ENCODE measurements around the gene PGLYRP4.

PGLYRP4 gene

GRCh38 chr1:153367090-153367489 is 18.4 kb upstream of the PGLYRP4 start (continued):
- TF ChIP-seq ZNF274 (IDR thresholded peaks at IDR 0.05; ENCODE audit: low read length) (no peak), ZNF274 (tag by site-specific recombination; IDR thresholded peaks at IDR 0.05; ENCODE audit: borderline replicate concordance) (no peak), ZFP3 (tag by site-specific recombination; IDR thresholded peaks at IDR 0.05; ENCODE audit: low read depth) (no peak), SETDB1 (IDR thresholded peaks at IDR 0.05; ENCODE audit: insufficient read length, low read length) (no peak), GLI4 (tag by site-specific recombination; IDR thresholded peaks at IDR 0.05) (no peak), RBAK (tag by site-specific recombination; IDR thresholded peaks at IDR 0.05) (no peak), ZNF521 (tag by site-specific recombination; IDR thresholded peaks at IDR 0.05) (no peak), PATZ1 (tag by site-specific recombination; IDR thresholded peaks at IDR 0.05) (no peak)

DNA sequence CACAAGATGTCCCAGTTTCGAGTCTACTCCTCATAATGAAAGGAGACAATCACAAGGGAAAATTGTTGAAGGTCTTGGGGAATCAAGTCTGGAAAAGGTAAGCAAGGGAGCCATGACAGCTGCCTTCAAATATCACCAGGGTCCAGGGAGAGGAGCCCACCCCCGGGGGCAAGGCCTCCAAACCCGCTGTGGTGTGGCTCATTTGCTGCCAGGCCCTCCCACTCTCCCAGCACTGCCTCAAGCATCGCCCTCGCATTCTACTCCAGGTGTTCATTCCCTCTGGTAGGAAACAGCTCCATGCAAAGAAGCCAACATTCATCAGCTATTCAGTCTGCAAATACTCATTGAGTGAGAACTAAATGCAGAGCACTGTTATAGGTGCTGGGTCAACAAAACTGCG is 17.6 kb upstream of the PGLYRP4 start:
- CTCF ChIA-PET, result interaction anchor here (1.1 kb wide), 1 partner anchor 128 kb away, joined by 4 read pairs; no protein-coding TSS in a partner anchor

DNA sequence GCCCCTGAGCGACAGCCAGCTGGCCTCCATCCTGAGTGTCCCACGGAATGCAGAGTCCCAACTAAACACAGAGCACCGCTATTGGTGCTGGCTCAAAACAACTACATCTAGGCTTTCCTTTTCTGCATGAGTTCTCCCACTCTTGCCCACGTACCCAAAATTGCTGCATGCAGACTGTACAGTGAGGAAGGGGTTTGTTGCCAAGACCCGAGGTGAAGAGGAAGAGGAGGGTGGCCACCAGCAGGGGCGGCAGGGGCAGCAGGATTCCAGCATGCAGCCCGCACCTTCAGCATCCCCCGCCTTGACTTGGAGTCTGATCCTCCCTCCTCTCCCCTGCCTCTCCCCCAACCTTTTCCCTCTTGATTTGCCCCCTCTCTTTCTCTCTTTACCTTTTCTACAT is 17.1 kb upstream of the PGLYRP4 start:
- H3K36me3 ChIP-seq (ENCODE audit: control insufficient read depth in 2 of 2, insufficient read depth in 1 of 2, low read length in 2 of 2), result no peaks in the 10 kb centered on the region
- ChIA-PET CTCF (interaction anchor here (1.1 to 4.6 kb wide), 2 partner anchors 13 to 129 kb away, joined by 4 to 23 read pairs; no protein-coding TSS in a partner anchor), POLR2A (no interaction called here)
- H3K9me3 ChIP-seq (ENCODE audit: control insufficient read depth, insufficient read depth, low read depth, low read length), result no peaks in the 10 kb centered on the region
- no peaks in the 10 kb centered on the region for H3K4me1 ChIP-seq (ENCODE audit: control insufficient read depth, insufficient read depth, low read length)
- TF ChIP-seq ZNF792 (tag by site-specific recombination; IDR thresholded peaks at IDR 0.05), result no peak
- no peak for TF ChIP-seq ZNF16 (tag by site-specific recombination; IDR thresholded peaks at IDR 0.05; ENCODE audit: low read depth)
- no peak for TF ChIP-seq KLF7 (tag by site-specific recombination; IDR thresholded peaks at IDR 0.05; ENCODE audit: borderline replicate concordance)
- no peak for TF ChIP-seq ZNF660 (tag by site-specific recombination; IDR thresholded peaks at IDR 0.05)
- no peak for TF ChIP-seq KLF9 (tag by site-specific recombination; IDR thresholded peaks at IDR 0.05; ENCODE audit: low read depth)
- no peak for TF ChIP-seq ZNF274 (IDR thresholded peaks at IDR 0.05; ENCODE audit: low read length)
- TF ChIP-seq ZNF274 (tag by site-specific recombination; IDR thresholded peaks at IDR 0.05; ENCODE audit: borderline replicate concordance), result no peak
- no peak for TF ChIP-seq ZNF404 (tag by site-specific recombination; IDR thresholded peaks at IDR 0.05)
- TF ChIP-seq ZNF341 (tag by site-specific recombination; IDR thresholded peaks at IDR 0.05; ENCODE audit: low read depth), result no peak
- no peak for TF ChIP-seq CTCF (tag by site-specific recombination; IDR thresholded peaks at IDR 0.05)
- TF ChIP-seq OSR2 (tag by site-specific recombination; IDR thresholded peaks at IDR 0.05), result no peak
- no peak for TF ChIP-seq HIC1 (tag by site-specific recombination; IDR thresholded peaks at IDR 0.05)
- TF ChIP-seq ZXDB (tag by site-specific recombination; IDR thresholded peaks at IDR 0.05), result no peak
- no peak for TF ChIP-seq ZNF121 (tag by site-specific recombination; IDR thresholded peaks at IDR 0.05)
- H3K4me3 ChIP-seq (ENCODE audit: low read depth, low read length), result no peak overlapping the region
- no peak overlapping the region for H3K27ac ChIP-seq (ENCODE audit: extremely low read depth, low read depth, low read length)

More for the DNA sequence above, 17.6 kb upstream of the PGLYRP4 start:
- no peaks in the 10 kb centered on the region for H3K9me3 ChIP-seq (ENCODE audit: control insufficient read depth, insufficient read depth, low read depth, low read length)
- no peak overlapping the region for H3K4me3 ChIP-seq (ENCODE audit: low read depth, low read length)
- no peaks in the 10 kb centered on the region for H3K36me3 ChIP-seq (ENCODE audit: control insufficient read depth in 2 of 2, insufficient read depth in 1 of 2, low read length in 2 of 2)
- TF ChIP-seq HOXD13 (CRISPR knock-in tag; IDR thresholded peaks at IDR 0.05; ENCODE audit: borderline replicate concordance) (no peak), ZFHX2 (tag by site-specific recombination; conservative IDR thresholded peaks at IDR 0.05) (no peak), ZSCAN16 (tag by site-specific recombination; IDR thresholded peaks at IDR 0.05) (no peak)
- no peak overlapping the region for H3K27ac ChIP-seq (ENCODE audit: extremely low read depth, low read depth, low read length)
- POLR2A ChIA-PET, result no interaction called here
- H3K4me1 ChIP-seq (ENCODE audit: control insufficient read depth, insufficient read depth, low read length), result no peaks in the 10 kb centered on the region

All from HEK293 (cell line).